Measurements from ENCODE around the gene LIPH. TPM values are rescaled to one million over a fixed set of nuclear protein-coding genes. Genes with fewer than 3 reads are reported as not detected.

The LIPH gene
- total and polyA plus RNA-seq, 2 of the 8 experiments (the other 6 are each of a cell fraction or from before 2014, with no cell fraction given) = 0.08 TPM; not detected in 1

DNA sequence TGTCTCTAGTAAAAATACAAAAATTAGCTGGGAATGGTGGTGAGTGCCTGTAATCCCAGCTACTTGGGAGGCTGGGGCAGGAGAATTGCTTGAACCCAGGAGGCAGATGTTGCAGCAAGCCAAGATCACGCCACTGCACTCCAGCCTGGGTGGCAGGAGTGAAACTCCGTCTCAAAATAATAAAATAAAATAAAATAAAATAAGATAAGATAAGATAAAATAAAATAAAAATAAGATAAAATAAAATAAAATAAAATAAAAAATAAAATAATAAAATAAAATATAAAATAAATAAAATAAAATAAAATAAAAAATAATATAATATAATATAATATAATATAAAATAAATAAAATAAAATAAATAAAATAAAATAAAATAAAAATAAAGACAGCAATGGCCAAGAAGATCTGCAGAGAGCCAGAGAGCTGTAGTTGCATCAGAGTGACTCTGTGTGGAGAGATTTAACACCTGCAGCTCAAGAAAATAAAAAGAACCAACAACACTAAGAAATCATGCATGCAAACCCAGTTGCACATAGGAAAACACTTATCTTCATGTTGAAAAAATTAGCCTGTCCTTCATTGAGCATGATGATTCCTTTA lies 25.9 kb downstream of the LIPH start:
- no peak for FAIRE-seq
- Histone ChIP-seq H2BK5ac (ENCODE audit: low read depth, low read length) (no peak overlapping the region), H3K4ac (replicated peaks; ENCODE audit: insufficient read length, low read depth, low read length) (no peak overlapping the region), H4K5ac (ENCODE audit: insufficient read length, low read depth, low read length) (no peak overlapping the region), H3K23ac (ENCODE audit: insufficient read length) (no peak overlapping the region), H4K91ac (replicated peaks; ENCODE audit: insufficient read length, low read length) (no peak overlapping the region), H2AK5ac (ENCODE audit: low read depth, low read length) (no peak overlapping the region), H2BK20ac (ENCODE audit: low read length) (no peak overlapping the region), H3K9ac (replicated peaks in 1 of 4; ENCODE audit: extremely low read depth in 1 of 4, low read depth in 3 of 4, low read length in 3 of 4) (no peak overlapping the region), H3K4me3 (ENCODE audit: extremely low read depth in 1 of 4, insufficient read depth in 2 of 4, low read depth in 3 of 4, low read length in 4 of 4) (no peak overlapping the region), H3K27me3 (replicated peaks in 1 of 4; ENCODE audit: control insufficient read depth in 3 of 4, extremely low read depth in 1 of 4, insufficient read depth in 3 of 4, low read length in 3 of 4) (no peaks in the 10 kb centered on the region), H2BK120ac (replicated peaks; ENCODE audit: low read depth, low read length) (no peak overlapping the region), H4K20me1 (replicated peaks in 1 of 2; ENCODE audit: control insufficient read depth in 1 of 2, insufficient read depth in 2 of 2, low read length in 2 of 2) (no peaks in the 10 kb centered on the region), H3K9me3 (ENCODE audit: insufficient read depth in 2 of 2, low read depth in 1 of 2, low read length in 1 of 2) (no peaks in the 10 kb centered on the region), H3K4me1 (replicated peaks in 1 of 4; ENCODE audit: control insufficient read depth in 3 of 4, insufficient read depth in 4 of 4, low read length in 3 of 4) (no peaks in the 10 kb centered on the region), H3K79me2 (ENCODE audit: control insufficient read depth in 1 of 2, insufficient read depth in 2 of 2, low read length in 2 of 2) (no peaks in the 10 kb centered on the region), H3K4me2 (ENCODE audit: insufficient read depth in 1 of 2, low read depth in 2 of 2, low read length in 2 of 2) (no peak overlapping the region), H2BK15ac (ENCODE audit: low read length) (no peak overlapping the region), H2BK12ac (ENCODE audit: low read depth, low read length) (no peak overlapping the region), H3K79me1 (ENCODE audit: low read depth, low read length) (no peaks in the 10 kb centered on the region), H3K14ac (ENCODE audit: insufficient read length) (no peak overlapping the region), H3K23me2 (ENCODE audit: low read depth, low read length) (no peaks in the 10 kb centered on the region), H2AFZ (ENCODE audit: low read length) (no peak overlapping the region), H4K8ac (ENCODE audit: extremely low read depth, insufficient read depth, low read length) (no peak overlapping the region), H3K27ac (ENCODE audit: low read depth, low read length) (no peak overlapping the region), H3K56ac (replicated peaks; ENCODE audit: insufficient read length, low read depth, low read length) (no peak overlapping the region), H3K18ac (ENCODE audit: extremely low read depth, low read length) (no peak overlapping the region), H3K36me3 (ENCODE audit: control insufficient read depth in 2 of 4, insufficient read depth in 4 of 4, low read length in 3 of 4) (no peaks in the 10 kb centered on the region)
- CTCF ChIA-PET (ENCODE audit: partially characterized antibody) = interaction anchor here (1.1 to 2.0 kb wide), 5 partner anchors 8 to 219 kb away, joined by 3 to 6 read pairs (median 5); no protein-coding TSS in a partner anchor
- POLR2A ChIA-PET (ENCODE audit: partially characterized antibody) = no interaction called here
- 96% methylated on average over 2 of the region's 2 CpGs; no CpG with 5 or more reads in 1 of the 2 experiments for WGBS, 2 experiments (ENCODE audit: extremely low coverage in 1 of 2, insufficient coverage in 1 of 2, insufficient read length in 1 of 2, insufficient replicate concordance in 2 of 2, low coverage in 1 of 2, low lambda C conversion rate in 2 of 2, missing lambda C conversion rate in 1 of 2)
- no peak for DNase-seq (ENCODE audit: low read depth in 1 of 2, low spot score in 2 of 2)
- TF ChIP-seq, protein P1, sequence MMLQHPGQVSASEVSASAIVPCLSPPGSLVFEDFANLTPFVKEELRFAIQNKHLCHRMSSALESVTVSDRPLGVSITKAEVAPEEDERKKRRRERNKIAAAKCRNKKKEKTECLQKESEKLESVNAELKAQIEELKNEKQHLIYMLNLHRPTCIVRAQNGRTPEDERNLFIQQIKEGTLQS (IDR thresholded peaks at IDR 0.05; ENCODE audit: insufficient read depth, low read depth, low read length) = no peak
- TF ChIP-seq, protein P2, sequence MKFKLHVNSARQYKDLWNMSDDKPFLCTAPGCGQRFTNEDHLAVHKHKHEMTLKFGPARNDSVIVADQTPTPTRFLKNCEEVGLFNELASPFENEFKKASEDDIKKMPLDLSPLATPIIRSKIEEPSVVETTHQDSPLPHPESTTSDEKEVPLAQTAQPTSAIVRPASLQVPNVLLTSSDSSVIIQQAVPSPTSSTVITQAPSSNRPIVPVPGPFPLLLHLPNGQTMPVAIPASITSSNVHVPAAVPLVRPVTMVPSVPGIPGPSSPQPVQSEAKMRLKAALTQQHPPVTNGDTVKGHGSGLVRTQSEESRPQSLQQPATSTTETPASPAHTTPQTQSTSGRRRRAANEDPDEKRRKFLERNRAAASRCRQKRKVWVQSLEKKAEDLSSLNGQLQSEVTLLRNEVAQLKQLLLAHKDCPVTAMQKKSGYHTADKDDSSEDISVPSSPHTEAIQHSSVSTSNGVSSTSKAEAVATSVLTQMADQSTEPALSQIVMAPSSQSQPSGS (IDR thresholded peaks at IDR 0.05; ENCODE audit: low read length) = no peak
- TF ChIP-seq JUN (IDR thresholded peaks at IDR 0.05; ENCODE audit: low read depth, low read length) (no peak), SP1 (IDR thresholded peaks at IDR 0.05; ENCODE audit: low read depth, low read length) (no peak), TAF7 (optimal IDR thresholded peaks at IDR 0.05; ENCODE audit: borderline replicate concordance, low read depth, low read length) (no peak), SAP30 (IDR thresholded peaks at IDR 0.05; ENCODE audit: insufficient read depth, insufficient replicate concordance, low read length) (no peak), JUND (IDR thresholded peaks at IDR 0.05; ENCODE audit: low read length) (no peak), POLR2A (IDR thresholded peaks at IDR 0.05; ENCODE audit: control extremely low read depth in 1 of 2, low read depth in 2 of 2, low read length in 2 of 2) (no peak), SIX5 (IDR thresholded peaks at IDR 0.05; ENCODE audit: low read depth, low read length) (no peak), TCF12 (IDR thresholded peaks at IDR 0.05; ENCODE audit: low read depth, low read length) (no peak), POLR2AphosphoS5 (IDR thresholded peaks at IDR 0.05; ENCODE audit: low read depth, low read length) (no peak), CREB1 (IDR thresholded peaks at IDR 0.05) (no peak), NRF1 (IDR thresholded peaks at IDR 0.05; ENCODE audit: low read depth, low read length) (no peak)

Measured in H1 (cell line).